Measurements from ENCODE around the gene GYG2. TPM values are rescaled to one million over a fixed set of nuclear protein-coding genes. Genes with fewer than 3 reads are reported as not detected.
"Not testable (repeated sequence)": the region's sequence is repeated elsewhere in the genome, so short reads cannot be mapped to it uniquely, and the experiment has no call there.

Gene GYG2
- 1 to 10 TPM in 2 of 4 donors, under 1 TPM in 2; 0.89 to 6.6 (median 2.1) TPM for total RNA-seq

DNA sequence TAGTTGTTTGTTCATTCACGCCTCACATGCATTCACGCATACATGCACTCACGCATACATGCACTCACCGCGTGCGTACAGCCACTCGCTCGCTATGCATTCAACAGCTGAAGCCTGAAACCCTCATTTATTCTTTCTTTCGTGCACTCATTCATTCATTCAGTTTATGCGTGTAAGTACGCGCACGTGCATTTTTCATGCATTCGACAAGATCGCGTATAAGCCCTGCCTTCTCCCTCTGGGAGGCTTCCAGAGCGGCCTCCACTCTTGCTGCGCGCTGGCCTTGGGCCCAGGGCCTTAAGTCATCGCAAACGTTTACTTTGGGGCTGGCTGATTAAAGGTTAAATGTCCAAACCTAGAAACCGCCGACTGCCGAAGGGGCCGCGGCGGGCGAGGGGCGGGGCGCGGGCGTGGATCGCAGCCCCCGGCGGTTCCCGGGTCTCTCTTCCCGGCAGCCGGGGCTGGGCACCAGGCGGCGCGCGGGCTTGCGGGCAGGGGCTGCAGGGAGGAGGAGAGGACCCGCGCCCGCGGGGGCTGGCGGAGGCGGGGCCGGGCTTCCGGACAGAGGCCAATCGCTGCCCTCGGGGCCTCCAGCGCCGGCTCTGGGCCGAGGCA lies at the start of gene GYG2:
Gene GYG2, plus strand, starts transcription at position 587 of the 615 bp plus-strand sequence. CDS start 1,259 bp downstream, outside the sequence.
- peak within 1 kb of the TSS in 1 of 3 donors; percentile 28 for H3K4me3 ChIP-seq (replicated peaks in 1 of 3)
- no peaks in the 10 kb centered on the region for H3K36me3 ChIP-seq
- H3K9me3 ChIP-seq = no peaks in the 10 kb centered on the region
- intact Hi-C loops (cut with DNase I) = no loop called here
- H3K27ac ChIP-seq = no peak within 1 kb of the TSS
- TF ChIP-seq, protein P1, sequence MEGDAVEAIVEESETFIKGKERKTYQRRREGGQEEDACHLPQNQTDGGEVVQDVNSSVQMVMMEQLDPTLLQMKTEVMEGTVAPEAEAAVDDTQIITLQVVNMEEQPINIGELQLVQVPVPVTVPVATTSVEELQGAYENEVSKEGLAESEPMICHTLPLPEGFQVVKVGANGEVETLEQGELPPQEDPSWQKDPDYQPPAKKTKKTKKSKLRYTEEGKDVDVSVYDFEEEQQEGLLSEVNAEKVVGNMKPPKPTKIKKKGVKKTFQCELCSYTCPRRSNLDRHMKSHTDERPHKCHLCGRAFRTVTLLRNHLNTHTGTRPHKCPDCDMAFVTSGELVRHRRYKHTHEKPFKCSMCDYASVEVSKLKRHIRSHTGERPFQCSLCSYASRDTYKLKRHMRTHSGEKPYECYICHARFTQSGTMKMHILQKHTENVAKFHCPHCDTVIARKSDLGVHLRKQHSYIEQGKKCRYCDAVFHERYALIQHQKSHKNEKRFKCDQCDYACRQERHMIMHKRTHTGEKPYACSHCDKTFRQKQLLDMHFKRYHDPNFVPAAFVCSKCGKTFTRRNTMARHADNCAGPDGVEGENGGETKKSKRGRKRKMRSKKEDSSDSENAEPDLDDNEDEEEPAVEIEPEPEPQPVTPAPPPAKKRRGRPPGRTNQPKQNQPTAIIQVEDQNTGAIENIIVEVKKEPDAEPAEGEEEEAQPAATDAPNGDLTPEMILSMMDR (IDR thresholded peaks at IDR 0.05) = no peak
- TF ChIP-seq POLR2A (IDR thresholded peaks at IDR 0.05) = no peak
- H3K27me3 ChIP-seq = no peaks in the 10 kb centered on the region
- DNase-seq = peak in 1 of 2 donors; percentile 2
- 38 to 61% methylated on average over 17 to 21 of the region's 56 CpGs for WGBS, 2 donors
- peaks cover 0 to 14% of the 10 kb centered on the region in 2 donors for H3K4me1 ChIP-seq

DNA sequence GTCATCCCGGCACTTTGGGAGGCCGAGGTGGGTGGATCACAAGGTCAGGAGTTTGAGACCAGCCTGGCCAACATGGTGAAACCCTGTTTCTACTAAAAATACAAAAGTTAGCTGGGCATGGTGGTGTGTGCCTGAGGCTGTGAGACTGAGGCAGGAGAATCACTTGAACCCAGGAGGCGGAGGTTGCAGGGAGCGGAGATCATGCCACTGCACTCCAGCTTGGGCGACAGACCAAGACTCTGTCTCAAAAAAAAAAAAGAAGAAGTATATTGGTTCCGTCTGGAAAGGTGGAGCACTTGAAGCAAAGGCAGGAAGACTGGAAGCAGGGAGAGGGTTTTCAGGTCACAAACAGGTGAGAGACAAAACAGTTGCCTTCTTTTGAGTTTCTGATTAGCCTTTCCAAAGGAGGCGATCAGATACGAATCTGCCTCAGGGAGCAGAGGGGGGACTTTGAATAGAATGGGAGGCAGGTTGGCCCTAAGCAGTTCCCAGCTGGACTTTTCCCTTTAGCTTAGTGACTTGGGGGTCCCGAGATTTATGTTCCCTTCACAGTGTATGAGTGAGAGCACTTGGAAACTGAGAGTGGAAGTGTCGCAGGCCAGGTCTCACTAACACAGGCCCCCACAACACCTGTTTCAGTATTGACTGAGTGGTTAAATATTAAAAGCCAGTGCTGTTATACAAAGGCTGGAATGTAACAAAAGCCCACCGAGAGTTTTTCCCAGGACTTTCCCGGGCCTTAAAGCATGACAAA lies 48.1 kb upstream of the GYG2 start:
- intact Hi-C loops (cut with DNase I); H3K4me3 ChIP-seq (replicated peaks in 1 of 3); DNase-seq; H3K27me3 ChIP-seq; H3K36me3 ChIP-seq; H3K27ac ChIP-seq; H3K9me3 ChIP-seq; H3K4me1 ChIP-seq: not testable (repeated sequence)
- 63 to 66% methylated on average over 11 to 12 of the region's 12 CpGs for WGBS, 2 donors

DNA sequence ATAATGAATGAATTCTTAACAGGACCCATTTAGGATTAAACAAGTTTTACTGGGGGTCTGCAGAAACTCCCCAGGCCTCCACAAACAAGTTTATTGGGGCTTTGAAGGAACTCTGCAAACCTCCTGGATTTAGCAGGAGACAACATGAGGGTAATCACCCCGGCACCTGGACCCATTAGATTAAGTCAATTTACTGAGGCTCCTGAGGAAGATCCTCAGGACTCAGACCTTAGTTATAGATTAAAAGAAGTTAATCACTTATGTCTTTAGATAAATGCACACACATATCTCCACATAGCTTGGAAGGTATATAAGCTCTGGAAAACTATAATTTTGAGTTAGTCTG lies 47.5 kb upstream of the GYG2 start:
- TF ChIP-seq POLR2A (IDR thresholded peaks at IDR 0.05) = no peak
- TF ChIP-seq, protein P1 (IDR thresholded peaks at IDR 0.05) = no peak
- Histone ChIP-seq H3K36me3 (no peaks in the 10 kb centered on the region), H3K9me3 (no peaks in the 10 kb centered on the region), H3K27ac (no peak overlapping the region), H3K4me3 (replicated peaks in 1 of 3) (no peak overlapping the region), H3K4me1 (no peaks in the 10 kb centered on the region), H3K27me3 (no peaks in the 10 kb centered on the region)
- WGBS, 2 donors = 80 to 93% methylated on average over 1 of the region's 1 CpG
- DNase-seq = no peak
- intact Hi-C loops (cut with DNase I) = no loop called here

DNA sequence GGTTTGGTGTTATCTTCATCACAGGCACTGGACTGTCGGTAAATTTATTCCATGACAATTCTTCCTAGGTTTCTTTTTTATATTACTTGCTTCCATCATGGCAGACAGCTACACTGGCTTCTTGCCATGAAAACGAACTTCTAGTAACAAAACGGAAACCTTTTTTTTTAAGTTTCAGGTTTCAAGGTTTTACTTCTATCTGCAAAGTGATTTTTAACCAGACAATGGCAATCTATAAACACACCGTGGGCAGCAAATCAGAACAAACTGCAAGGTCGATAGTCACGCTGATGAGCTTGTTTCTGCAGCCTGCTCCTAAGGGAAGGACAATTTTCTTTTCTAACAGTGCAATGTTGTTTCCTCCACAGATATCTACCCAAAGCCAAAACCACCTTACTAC lies 47.0 kb upstream of the GYG2 start:
- DNase-seq = no peak
- TF ChIP-seq POLR2A (IDR thresholded peaks at IDR 0.05) = no peak
- TF ChIP-seq, protein P1 (IDR thresholded peaks at IDR 0.05) = no peak
- H3K4me1 ChIP-seq = no peaks in the 10 kb centered on the region
- no peaks in the 10 kb centered on the region for H3K36me3 ChIP-seq
- intact Hi-C loops (cut with DNase I) = no loop called here
- H3K4me3 ChIP-seq (replicated peaks in 1 of 3) = no peak overlapping the region
- H3K27me3 ChIP-seq = no peaks in the 10 kb centered on the region
- no peaks in the 10 kb centered on the region for H3K9me3 ChIP-seq
- 31 to 38% methylated on average over 6 of the region's 6 CpGs for WGBS, 2 donors
- H3K27ac ChIP-seq = no peak overlapping the region

DNA sequence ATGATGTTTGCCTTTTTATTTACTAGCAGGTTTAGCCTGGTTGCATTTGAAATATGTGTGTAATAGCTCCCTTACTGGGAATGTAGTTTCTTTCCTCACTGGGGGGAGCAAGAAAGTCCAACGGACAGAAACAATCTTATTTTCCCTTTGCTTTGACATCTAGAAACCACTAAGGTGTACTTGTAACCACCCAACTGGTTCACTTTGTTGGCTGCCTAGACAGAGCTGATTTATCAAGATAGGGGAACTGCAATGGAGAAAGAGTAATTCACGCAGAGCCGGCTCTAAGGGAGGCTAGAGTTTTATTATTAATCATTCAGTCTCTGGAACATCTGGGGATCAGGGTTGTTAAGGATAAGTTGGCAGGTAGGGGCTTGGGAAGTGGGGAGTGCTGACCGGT lies 46.6 kb upstream of the GYG2 start:
- intact Hi-C loops (cut with DNase I) = no loop called here
- Histone ChIP-seq H3K9me3 (no peaks in the 10 kb centered on the region), H3K4me1 (no peaks in the 10 kb centered on the region), H3K36me3 (no peaks in the 10 kb centered on the region), H3K4me3 (replicated peaks in 1 of 3) (no peak overlapping the region), H3K27ac (no peak overlapping the region), H3K27me3 (no peaks in the 10 kb centered on the region)
- TF ChIP-seq, protein P1 (IDR thresholded peaks at IDR 0.05) = no peak
- no peak for TF ChIP-seq POLR2A (IDR thresholded peaks at IDR 0.05)
- WGBS, 2 donors = 20 to 44% methylated on average over 4 of the region's 4 CpGs
- no peak for DNase-seq

Measured in thyroid gland (tissue), 4 donors.